CD1c-positive myeloid dendritic cell (primary cell): ENCODE measurements around the gene PLAAT4.
A peak's percentile ranks its signal among the peaks of the same experiment; 100 is the strongest.
"Not testable (repeated sequence)": the region's sequence is repeated elsewhere in the genome, so short reads cannot be mapped to it uniquely, and the experiment has no call there.

Source experiments
- DNase-seq: peaks from one replicate; pipeline ENCODE4 v3.0.0-alpha.2; 2016; ENCODE audit errors: extremely low spot score

Gene PLAAT4

GRCh38 chr11:63543711-63544110 is 7.1 kb downstream of the PLAAT4 start:
- DNase-seq = peak; percentile 56

DNA sequence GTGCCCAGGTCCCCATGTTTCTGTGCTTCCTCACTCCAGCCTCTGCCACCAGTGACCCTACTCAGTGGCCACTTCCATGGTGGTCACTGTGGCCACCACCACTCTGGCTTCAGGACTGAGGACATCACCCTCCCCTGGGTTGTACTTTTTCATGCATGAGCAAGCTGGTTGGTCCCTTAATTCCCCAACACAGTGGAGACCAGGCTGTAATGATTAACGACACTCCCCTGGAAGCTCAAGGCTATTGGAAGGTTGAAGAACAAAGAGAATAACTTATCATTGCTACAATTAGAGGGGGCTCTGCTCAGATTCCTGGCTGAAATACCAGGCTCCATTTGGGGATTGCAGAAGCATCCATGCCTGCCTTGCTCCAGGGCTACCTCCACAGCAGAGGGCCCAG is 10.5 kb downstream of the PLAAT4 start:
- no peak for DNase-seq

GRCh38 chr11:63548178-63548577 is 11.6 kb downstream of the PLAAT4 start:
- no peak for DNase-seq

DNA sequence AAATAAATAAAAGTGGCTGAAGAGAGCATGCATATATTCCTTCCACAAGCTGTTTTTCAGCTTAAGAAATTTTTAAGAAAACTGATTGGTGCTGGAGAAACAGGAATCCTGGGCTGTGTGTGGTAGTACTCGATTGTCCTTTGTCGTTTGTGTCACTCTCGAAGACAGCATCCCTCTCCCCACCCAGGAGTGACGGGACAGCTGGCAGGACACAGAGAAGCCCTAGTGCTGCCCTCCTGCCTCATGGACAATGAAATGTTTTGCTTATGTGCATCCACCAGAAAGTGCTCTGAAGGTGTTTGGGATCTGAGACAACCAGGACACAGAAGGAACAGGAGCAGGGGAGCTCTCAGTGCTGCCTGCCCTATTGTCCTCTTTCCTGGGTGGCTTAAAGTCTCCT is 12.8 kb downstream of the PLAAT4 start:
- no peak for DNase-seq

DNA sequence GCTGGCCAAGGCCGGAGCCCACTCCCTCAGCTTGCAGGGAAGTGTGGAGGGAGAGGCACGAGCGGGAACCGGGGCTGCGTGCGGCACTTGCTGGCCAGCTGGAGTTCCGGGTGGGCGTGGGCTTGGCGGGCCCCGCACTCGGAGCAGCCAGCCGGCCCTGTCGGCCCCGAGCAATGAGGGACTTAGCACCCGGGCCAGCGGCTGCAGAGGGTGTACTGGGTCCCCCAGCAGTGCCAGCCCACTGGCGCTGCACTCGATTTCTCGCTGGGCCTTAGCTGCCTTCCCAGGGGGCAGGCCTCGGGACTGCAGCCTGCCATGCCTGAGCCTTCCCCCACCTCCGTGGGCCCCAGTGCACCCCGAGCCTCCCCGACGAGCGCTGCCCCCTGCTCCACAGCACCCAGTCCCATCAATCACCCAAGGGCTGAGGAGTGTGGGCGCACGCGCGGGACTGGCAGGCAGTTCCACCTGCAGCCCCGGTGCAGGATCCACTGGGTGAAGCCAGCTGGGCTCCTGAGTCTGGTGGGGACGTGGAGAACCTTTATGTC is 13.6 kb downstream of the PLAAT4 start:
- DNase-seq = not testable (repeated sequence)

- no peak for DNase-seq
Measured at GRCh38 chr11:63551091-63551888, 14.7 kb downstream of the PLAAT4 start.

GRCh38 chr11:63551889-63552266 is 15.3 kb downstream of the PLAAT4 start:
- no peak for DNase-seq

- DNase-seq = no peak
Measured at GRCh38 chr11:63552921-63553320, 16.3 kb downstream of the PLAAT4 start.

DNA sequence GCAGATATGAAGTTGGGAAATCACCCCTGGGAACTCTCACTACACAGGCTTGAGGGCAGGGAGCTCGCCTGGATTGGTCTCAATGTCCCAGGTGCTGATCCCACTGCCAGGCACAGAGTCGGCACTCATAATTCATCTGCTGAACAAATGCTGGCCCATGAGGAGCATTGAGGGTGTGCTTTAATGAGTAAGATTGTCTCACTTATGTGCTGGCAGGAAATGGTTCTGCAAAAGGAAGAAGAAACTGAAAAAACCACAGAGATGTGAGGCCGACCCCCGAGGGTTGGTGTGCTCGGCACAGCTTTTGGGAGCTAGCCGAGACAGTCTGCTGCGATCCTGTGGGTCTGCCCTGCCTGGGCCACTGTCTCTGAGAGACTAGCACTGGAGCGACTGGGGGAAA is 17.2 kb downstream of the PLAAT4 start:
- DNase-seq = no peak

DNA sequence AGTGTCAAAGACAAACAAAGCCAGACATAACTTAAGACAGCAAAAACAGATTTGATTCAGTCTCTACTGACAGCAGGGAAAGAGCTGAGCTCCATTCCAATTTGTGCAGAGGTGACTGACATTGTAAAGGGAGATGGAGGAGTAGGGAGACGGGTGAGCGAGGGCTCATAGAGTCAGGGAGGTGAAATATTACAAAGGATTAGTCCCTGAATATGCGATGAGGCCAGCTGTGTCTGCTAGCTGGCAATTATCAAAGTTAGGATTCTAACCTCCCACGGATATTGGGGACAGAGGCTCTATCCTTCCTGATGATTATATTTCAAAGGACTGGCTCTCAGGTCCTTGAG is 18.2 kb downstream of the PLAAT4 start:
- no peak for DNase-seq

DNA sequence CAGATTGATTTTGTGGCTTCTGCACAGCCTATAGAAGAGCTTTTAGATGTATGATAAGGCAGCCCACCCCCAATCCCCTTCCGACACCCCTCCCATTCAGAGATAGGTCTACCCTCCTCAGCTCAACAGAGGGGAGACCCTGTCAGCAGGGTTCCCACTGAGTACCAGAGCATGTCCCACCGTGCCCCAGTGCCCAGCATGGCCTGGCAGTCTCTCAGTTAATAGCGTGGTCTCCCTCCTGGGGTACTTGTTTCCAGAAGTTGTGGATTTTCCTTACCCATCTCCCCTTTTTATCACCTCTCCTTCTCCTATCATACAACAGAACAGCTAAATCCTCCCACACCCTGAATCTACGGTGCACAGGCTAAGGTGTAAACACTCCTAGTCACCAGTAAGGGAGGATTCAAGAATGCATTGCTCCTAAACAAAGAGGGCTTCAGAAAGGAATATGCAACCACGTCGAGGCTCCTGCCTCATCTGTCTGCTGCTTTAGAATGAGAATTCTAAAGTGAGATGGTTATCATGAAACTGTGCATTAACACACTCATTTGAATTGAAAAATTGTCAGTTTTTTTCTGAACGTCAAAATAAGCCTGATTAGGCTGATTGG is 19.9 kb downstream of the PLAAT4 start:
- DNase-seq = no peak

GRCh38 chr11:63557570-63557969 is 21.0 kb downstream of the PLAAT4 start:
- no peak for DNase-seq

GRCh38 chr11:63558459-63559157 is 22.0 kb downstream of the PLAAT4 start:
- no peak for DNase-seq

DNA sequence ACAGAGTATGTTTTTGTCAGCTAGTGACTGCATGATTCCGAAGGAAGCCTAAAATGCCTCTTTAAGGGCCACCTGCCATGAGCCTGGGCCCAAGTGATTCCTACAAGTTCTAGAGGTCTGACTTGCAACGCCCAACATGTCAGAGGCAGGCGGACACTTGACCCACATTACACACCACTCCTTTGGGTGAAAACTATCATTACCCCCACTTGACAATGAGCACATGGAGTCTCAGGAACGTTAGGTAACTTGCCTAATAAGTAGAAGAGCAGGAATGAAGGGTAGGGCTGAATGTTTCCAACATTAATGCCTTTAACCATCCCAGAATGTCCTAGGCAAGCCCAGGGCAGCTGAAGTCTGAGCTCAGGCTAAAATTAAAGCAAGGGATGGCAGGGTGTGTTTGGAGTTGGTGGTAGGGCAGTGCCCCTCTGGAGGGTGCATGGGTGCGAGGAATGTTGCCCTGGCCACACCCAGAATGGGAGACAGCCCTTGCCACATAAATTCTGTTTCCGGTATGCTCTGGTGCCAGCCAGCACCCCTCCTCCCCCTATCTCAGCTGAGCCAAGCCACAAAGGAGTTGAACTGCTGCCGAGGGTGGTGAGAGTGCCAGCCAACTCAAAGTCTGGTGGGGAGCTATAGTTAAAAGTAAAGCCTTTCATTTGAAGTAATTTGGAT is 24.0 kb downstream of the PLAAT4 start:
- DNase-seq = no peak

- DNase-seq = no peak
Measured at GRCh38 chr11:63563201-63564055, 26.8 kb downstream of the PLAAT4 start, which contains the start of gene PLAAT2. PLAAT2 (minus strand) TSS chr11:63563379; CDS start chr11:63563324, 55 bp downstream.

DNA sequence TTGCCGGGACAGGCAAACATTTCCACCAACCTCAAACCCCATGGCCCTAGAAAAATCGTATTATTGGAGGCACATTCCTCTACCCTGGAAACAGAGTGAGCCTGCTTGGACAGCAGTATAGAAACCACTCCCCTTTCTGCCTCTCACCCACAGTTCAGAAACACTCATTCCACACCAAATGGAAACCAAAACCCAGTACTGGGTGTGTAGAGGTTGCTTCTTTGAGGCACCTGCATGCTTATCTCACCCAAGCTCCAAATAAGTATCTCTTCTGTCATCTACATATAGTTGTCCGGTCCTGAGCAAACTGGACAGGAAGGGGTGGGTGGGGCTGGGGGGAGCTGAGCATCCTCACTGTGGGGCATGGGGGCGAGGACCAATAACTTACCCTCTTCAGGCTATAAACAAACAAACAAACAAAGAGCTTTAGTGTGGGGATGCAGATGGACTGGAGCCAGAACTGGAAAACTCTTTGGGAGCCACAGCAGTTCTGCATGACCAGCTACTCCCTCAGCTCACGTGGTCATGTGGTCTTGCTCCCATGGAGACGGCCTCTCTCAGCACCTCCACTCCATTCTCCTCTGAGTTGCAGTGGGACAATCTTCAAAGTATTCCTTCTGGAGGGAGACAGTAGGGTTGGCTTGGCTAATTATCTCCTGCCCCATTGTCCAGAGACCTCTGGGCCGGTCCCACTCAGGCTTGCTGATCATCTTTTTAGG is 27.6 kb downstream of the PLAAT4 start:
- DNase-seq = no peak

DNA sequence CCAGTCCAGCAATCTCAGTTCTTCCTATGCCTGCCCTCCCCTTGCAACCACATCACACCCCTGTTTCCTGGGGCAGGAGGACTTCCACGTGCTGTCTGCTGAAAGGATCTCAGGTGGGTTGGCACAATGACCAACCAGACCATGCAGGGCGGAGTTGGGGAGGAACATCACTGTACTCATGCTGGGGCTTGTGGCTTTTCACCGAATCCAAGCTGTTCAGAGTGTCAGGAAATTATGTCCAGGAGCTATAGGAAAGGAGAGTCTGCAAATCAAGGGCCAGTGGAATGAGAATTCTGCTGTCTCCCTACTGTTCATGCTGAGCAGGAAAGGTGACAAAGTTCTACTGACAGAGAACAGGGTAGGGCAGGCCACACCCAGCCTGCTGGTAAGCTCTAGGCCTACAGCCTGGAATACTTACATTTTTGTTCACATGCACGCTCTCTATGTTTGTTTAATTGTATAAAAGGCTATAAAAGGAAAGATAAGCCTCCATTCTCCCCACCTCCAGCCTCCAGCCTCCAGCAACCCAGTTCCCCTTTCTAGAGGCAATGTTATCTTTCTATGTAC is 28.3 kb downstream of the PLAAT4 start:
- DNase-seq = no peak

GRCh38 chr11:63567044-63567840 is 30.6 kb downstream of the PLAAT4 start:
- DNase-seq = peak; percentile 88

DNA sequence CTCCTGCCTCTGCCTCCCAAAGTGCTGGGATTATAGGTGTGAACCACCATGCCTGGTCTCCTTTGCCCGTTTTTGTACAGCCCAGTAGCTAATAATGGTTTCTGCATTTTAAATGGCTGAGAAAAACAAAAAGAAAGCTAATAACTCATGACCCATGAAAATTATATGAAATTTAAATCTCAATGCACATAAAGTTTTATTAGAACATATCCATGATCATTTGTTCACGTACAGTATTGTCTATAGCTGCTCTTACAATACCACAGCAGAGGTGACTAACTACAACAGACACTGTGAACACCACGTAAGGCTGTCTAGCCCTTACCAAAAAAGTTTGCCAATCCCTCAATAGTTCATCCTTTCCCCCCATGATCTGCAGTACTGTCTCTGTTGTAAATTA is 33.0 kb downstream of the PLAAT4 start:
- no peak for DNase-seq
